Retina (tissue), 1 donor: Measurements from ENCODE around the gene UBA3.
A peak's percentile ranks its signal among the peaks of the same experiment; 100 is the strongest.

Source experiments
- DNase-seq: peaks from one replicate; pipeline ENCODE4 v3.0.0-alpha.2; 2016

The UBA3 gene

GRCh38 chr3:69097407-69098086 lies 17.4 kb upstream of the UBA3 start:
- DNase-seq = no peak

DNA sequence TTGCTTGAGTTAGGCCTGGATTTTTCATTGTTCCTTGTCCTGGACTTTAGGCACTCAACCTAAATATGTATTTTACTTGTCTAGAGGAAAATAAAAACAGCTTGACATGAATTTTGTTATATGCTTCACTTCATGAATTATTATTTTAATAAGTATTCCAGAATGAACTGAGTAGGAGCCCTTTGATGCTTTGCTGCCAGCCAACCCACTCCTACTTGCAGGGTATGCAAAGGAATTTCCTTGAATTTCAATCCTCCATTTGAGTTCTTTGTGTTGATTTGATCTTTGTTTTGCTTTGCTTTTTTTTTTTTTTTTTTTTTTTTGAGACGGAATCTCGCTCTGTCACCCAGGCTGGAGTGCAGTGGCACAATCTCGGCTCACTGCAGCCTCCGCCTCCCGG lies 16.1 kb upstream of the UBA3 start:
- DNase-seq = no peak

DNA sequence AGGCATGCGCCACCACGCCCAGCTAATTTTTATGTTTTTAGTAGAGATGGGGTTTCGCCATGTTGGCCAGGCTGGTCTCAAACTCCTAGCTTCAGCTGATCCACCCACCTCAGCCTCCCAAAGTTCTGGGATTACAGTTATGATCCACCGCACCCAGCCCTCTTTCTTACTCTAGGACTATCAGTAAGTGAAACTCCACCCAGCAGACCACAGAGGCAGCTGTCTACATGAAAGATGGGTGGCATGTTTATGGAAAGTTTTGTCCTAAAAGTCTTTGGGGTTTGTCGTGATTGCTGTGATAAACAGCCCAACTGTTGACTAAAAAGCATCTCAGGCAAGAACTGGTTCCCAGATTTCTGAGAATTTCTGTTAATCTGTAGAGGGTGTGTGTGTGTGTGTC lies 15.5 kb upstream of the UBA3 start:
- DNase-seq = no peak

GRCh38 chr3:69094467-69095205 lies 14.5 kb upstream of the UBA3 start:
- no peak for DNase-seq

- DNase-seq = no peak
These were observed 11.9 kb upstream of the UBA3 start for GRCh38 chr3:69092030-69092516.

DNA sequence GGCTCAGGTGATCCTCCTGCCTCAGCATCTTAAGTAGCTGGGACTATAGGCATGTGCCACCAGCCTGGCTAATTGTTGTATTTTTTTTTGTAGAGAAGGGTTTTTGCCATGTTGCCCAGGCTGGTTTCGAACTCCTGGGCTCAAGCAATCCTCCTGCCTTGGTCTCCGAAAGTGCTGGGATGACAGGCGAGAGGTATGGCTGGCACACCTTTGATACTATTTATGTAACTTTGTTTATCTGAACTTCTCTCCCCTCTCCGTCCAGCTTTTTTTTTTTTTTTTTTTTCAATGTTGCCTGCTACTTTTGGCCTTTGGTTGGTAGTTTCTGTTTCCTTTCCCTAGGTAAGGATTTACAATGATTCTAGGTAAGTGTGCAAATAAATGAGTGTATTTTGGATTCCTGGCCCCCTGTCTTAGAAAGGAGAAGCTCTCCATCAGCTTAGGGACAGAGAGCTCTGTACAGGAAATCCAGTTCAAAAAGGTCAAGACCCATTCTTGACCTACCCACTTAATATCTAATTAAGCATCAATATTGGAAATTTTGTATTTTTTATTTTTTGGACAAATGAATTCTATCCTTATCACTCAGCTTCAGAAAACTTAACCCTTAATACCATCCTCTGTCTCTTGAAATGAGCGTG lies 11.3 kb upstream of the UBA3 start:
- no peak for DNase-seq

DNA sequence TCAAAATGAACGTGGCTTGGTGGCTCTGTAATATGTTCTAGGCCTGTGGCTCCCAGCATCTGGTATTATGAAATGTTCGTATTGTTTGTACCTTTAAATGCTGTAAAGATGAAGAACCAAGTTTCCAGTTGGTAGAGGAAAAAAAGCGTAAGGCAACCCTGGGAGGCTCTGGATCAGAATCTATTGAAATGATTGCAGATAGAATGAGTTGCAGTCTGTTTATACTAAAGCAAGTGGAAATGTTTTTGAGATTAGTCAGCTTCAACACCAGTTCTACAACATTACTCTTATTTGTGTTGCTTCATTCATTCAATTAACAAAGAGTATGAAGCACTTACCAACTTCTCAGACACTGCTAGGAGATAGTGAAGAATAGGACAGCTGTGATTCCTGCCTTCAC lies 9.9 kb upstream of the UBA3 start:
- no peak for DNase-seq

- no peak for DNase-seq
These were observed 7.9 kb upstream of the UBA3 start for GRCh38 chr3:69088063-69088462.

- DNase-seq = no peak
These were observed 7.0 kb upstream of the UBA3 start for GRCh38 chr3:69087030-69087791.

- peak; percentile 35 for DNase-seq
These were observed 5.9 kb upstream of the UBA3 start for GRCh38 chr3:69085833-69086722.

DNA sequence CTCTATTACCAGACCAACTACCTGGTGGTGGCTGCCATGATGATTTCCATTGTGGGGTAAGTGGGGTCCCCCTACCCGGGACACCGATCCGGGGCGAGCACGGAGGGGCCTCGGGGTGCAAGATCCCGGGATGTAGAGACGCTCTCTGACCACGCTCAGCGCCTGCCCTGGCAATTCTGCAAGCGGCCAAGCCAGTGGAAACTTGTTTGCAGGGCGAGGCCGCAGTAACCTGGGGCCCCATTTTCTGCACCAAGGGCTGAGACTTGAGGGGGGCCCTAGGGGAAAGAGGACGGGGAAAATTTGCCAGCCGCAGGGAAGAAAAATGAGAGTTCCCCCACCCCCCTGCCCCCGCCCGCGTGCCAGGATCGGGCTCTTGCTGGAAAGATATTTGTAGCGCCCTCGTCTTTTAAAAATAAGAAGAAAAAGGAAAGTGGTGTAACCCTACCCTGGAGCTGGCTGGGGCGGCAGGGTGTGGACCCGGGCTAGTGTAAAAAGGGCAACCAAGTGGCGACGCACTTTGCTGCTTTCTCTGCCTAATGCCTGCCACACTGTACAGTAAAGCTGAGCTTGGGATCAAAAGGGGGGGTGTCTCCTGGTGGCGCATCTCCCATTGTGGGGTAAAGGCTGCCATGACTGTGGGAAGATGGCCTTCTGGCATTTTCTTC lies 5.1 kb upstream of the UBA3 start:
- peak; percentile 65 for DNase-seq

DNA sequence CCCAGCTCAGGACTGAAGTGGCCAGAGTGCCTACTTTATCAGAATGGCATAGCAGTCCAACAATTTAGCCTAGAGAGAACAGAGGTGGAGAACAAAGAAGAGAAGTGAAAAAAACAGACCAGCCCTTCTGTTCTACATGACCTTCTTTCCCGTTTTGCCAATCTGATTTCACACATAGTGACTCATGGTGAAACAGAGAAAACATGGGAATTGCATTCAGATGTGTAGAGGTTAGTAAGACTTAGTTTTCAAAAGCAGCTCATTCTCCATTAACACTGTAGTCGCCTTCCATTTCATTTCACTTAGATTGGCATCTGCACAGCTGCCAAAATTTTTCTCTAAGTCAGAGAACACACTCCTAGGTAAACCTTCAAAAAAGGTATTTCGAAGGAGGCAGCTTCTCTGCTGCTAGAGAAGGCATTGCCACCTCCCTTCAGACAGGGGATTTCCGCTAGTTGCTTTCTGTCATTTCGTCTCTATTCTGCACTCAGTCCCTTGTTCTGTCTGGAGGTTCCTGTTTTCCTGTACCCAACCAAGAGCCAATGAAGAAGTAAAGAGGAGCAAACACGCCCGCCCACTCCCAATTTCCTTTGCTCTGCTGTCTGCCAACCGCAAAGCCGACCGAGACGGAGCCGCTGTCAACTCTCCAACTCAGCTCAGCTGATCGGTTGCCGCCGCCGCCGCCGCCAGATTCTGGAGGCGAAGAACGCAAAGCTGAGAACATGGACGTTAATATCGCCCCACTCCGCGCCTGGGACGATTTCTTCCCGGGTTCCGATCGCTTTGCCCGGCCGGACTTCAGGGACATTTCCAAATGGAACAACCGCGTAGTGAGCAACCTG lies 4.4 kb upstream of the UBA3 start, which contains the start of gene ARL6IP5:
Gene ARL6IP5 (plus strand): TSS at position 612 of the 842 bp plus-strand sequence. CDS start 111 bp downstream, at position 723.
- DNase-seq = peak; percentile 89

- peak; percentile 8 for DNase-seq
These were observed 2.6 kb upstream of the UBA3 start for GRCh38 chr3:69082805-69083204.

GRCh38 chr3:69082361-69082760 lies 2.2 kb upstream of the UBA3 start:
- DNase-seq = no peak

GRCh38 chr3:69081583-69082262 lies 1.6 kb upstream of the UBA3 start:
- DNase-seq = peak; percentile 15

DNA sequence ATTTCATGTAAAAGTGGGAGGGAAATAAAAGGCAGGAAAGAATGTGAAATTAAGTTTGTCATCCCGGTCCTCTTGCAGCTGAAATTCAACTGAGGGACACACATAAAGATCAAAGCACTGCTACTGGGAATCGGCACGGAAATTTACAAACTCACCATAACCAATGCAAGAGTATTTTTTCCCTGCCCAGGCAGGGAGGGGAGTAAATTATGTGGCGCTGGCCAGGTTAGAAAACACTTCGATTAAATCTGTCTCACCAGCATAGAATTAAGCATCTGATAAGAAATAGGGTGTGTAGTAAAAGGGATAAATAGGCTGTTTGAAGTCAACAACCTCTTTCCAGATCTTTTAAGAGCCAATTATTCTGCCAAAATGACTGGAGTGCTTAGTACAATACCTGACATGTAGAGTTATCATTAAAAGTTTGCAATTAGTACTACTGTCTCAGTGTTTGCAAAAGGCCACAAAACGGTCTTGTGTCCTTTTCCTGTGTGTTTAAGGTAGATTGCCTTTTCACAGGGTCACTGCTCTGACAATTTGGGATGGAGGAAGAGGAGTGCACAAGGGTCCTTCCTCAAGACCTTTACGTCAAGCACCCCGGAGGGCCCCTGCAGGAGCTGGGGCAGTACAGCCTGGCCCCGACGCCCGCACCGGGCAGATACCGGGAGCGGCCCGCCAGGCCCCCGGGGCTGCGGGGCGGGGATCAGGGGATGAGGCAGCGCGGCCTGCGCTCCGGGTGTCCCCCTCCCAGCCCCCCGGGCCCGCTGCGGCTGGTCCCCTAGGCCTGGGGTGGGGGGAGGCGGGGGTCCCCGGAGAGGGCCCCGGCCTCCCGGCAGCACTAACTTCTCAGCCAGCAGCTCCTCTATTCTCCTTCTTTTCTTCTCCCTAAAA lies 651 bp downstream of the UBA3 start:
- peak; percentile 66 for DNase-seq

DNA sequence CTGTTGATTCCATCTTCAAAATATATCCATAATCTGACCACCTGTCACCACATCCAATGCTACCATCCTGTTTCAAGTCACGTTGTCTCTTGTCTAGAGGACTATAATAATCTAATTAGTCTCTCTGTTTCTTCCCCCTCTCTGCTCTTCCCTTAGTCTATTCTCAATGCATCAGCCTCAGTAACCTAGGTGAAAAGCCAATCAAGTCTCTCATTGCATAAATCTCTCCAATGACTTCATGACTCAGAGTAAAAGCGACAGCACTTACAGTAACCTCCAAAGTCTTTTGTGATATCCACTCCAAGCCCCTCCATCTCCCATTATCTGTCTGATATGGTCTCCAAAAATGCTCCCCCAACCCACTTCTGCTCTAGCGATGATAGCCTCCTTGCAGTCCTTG lies 7.2 kb downstream of the UBA3 start:
- DNase-seq = no peak

- no peak for DNase-seq
These were observed 14.0 kb downstream of the UBA3 start for GRCh38 chr3:69066121-69066520.
